OCI-LY1 (cell line): Measurements from ENCODE around the gene BOLA1.

ENCODE experiments used
- H2AFZ ChIP-seq: fragments of 200-600 bp; sonication (generic), shearing (Covaris generic); 2 replicates; pipeline ENCODE4 v1.6.0; 2014; ENCODE audit warnings: antibody characterized with exemption, mild to moderate bottlenecking, low read length
- H3F3A ChIP-seq: fragments of 200-600 bp; sonication (generic), shearing (Covaris generic); 2 replicates; pipeline ENCODE4 v1.6.0; 2014; ENCODE audit warnings: mild to moderate bottlenecking, antibody characterized with exemption, low read length, moderate library complexity; ENCODE audit not compliant: insufficient read depth
- H3K27ac ChIP-seq: fragments of 200-600 bp; sonication (generic); 2 replicates; pipeline ENCODE4 v1.5.1; 2014; ENCODE audit warnings: low read length, mixed run types, mild to moderate bottlenecking, low read depth; ENCODE audit not compliant: poor library complexity, severe bottlenecking
- H3K27me3 ChIP-seq: fragments of 200-600 bp; sonication (generic); 2 replicates; pipeline ENCODE4 v1.6.0; 2014; ENCODE audit warnings: antibody characterized with exemption, mild to moderate bottlenecking, low read length, moderate library complexity; ENCODE audit not compliant: insufficient read depth
- H3K36me3 ChIP-seq: fragments of 200-600 bp; sonication (generic); 2 replicates; pipeline ENCODE4 v1.6.1; 2014; ENCODE audit warnings: mild to moderate bottlenecking, antibody characterized with exemption, low read length, moderate library complexity, mixed read lengths; ENCODE audit not compliant: insufficient read depth
- H3K4me1 ChIP-seq: fragments of 200-600 bp; sonication (generic); 2 replicates; pipeline ENCODE4 v1.5.1; 2014; ENCODE audit warnings: mild to moderate bottlenecking, low read length, moderate library complexity; ENCODE audit not compliant: insufficient read depth, severe bottlenecking
- H3K4me2 ChIP-seq: fragments of 200-600 bp; sonication (generic), shearing (Covaris generic); 2 replicates; pipeline ENCODE4 v1.6.1; 2014; ENCODE audit warnings: low read length
- H3K4me3 ChIP-seq: fragments of 200-600 bp; sonication (generic); 2 replicates; pipeline ENCODE4 v1.5.1; 2014; ENCODE audit warnings: low read length, low read depth, mild to moderate bottlenecking, mixed read lengths; ENCODE audit not compliant: poor library complexity, severe bottlenecking
- H3K79me2 ChIP-seq: fragments of 200-600 bp; shearing (Covaris generic); 2 replicates; pipeline ENCODE4 v1.6.1; 2016; ENCODE audit warnings: mixed run types, low read length, mixed read lengths; ENCODE audit not compliant: insufficient read depth
- H3K9ac ChIP-seq: fragments of 200-600 bp; sonication (generic), shearing (Covaris generic); 2 replicates; pipeline ENCODE4 v1.6.1; 2014; ENCODE audit warnings: mild to moderate bottlenecking, low read length, mixed read lengths
- H3K9me2 ChIP-seq: fragments of 200-600 bp; sonication (generic), shearing (Covaris generic); 2 replicates; pipeline ENCODE4 v1.6.1; 2014; ENCODE audit warnings: low read depth, mild to moderate bottlenecking, low read length, mixed read lengths
- H3K9me3 ChIP-seq: fragments of 200-600 bp; shearing (Covaris generic); 2 replicates; pipeline ENCODE4 v1.6.1; 2014; ENCODE audit warnings: low read length, mixed read lengths
- H4K20me1 ChIP-seq: fragments of 200-600 bp; sonication (generic), shearing (Covaris generic); 2 replicates; pipeline ENCODE4 v1.6.0; 2016; ENCODE audit warnings: mild to moderate bottlenecking, low read length; ENCODE audit not compliant: insufficient read depth
- EZH2 ChIP-seq: fragments of 200-600 bp; sonication (generic), shearing (Covaris generic); IDR thresholded peaks from 2 replicates; pipeline ENCODE4 v1.8.0; 2017; ENCODE audit warnings: borderline replicate concordance, mixed run types, mild to moderate bottlenecking, antibody characterized with exemption, low read length, moderate library complexity, mixed read lengths
- TF ChIP-seq, protein P1 (sequence below): fragments of 200-600 bp; sonication (generic), shearing (Covaris generic); IDR thresholded peaks from 2 replicates; pipeline ENCODE4 v1.5.1; 2017; ENCODE audit warnings: mild to moderate bottlenecking, antibody characterized with exemption, low read length, moderate library complexity, mixed read lengths

The BOLA1 gene

GRCh38 chr1:149927563-149928400 is 28.4 kb downstream of the BOLA1 start, which contains the start of gene SF3B4:
Gene SF3B4, minus strand, starts transcription at chr1:149927803. Its CDS starts 44 bp downstream, at chr1:149927759.
- peaks cover 23% of the 10 kb centered on the region for H3K4me1 ChIP-seq
- H3K9me3 ChIP-seq, result no peaks in the 10 kb centered on the region
- H4K20me1 ChIP-seq, result no peaks in the 10 kb centered on the region
- H3K27me3 ChIP-seq, result no peaks in the 10 kb centered on the region
- peak within 1 kb of the TSS; percentile 81 for H3K4me2 ChIP-seq
- H3K9ac ChIP-seq, result peak within 1 kb of the TSS; percentile 86
- no peak for TF ChIP-seq EZH2
- TF ChIP-seq, protein P1, sequence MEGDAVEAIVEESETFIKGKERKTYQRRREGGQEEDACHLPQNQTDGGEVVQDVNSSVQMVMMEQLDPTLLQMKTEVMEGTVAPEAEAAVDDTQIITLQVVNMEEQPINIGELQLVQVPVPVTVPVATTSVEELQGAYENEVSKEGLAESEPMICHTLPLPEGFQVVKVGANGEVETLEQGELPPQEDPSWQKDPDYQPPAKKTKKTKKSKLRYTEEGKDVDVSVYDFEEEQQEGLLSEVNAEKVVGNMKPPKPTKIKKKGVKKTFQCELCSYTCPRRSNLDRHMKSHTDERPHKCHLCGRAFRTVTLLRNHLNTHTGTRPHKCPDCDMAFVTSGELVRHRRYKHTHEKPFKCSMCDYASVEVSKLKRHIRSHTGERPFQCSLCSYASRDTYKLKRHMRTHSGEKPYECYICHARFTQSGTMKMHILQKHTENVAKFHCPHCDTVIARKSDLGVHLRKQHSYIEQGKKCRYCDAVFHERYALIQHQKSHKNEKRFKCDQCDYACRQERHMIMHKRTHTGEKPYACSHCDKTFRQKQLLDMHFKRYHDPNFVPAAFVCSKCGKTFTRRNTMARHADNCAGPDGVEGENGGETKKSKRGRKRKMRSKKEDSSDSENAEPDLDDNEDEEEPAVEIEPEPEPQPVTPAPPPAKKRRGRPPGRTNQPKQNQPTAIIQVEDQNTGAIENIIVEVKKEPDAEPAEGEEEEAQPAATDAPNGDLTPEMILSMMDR, result no peak
- H3F3A ChIP-seq, result no peaks in the 10 kb centered on the region
- H2AFZ ChIP-seq, result no peak within 1 kb of the TSS
- no peaks in the 10 kb centered on the region for H3K9me2 ChIP-seq
- H3K4me3 ChIP-seq, result peak within 1 kb of the TSS; percentile 89
- H3K27ac ChIP-seq, result peak within 1 kb of the TSS; percentile 83
- H3K79me2 ChIP-seq, result peaks cover 8% of the 10 kb centered on the region
- peaks cover 42% of the 10 kb centered on the region for H3K36me3 ChIP-seq

GRCh38 chr1:149928401-149928724 is 29.0 kb downstream of the BOLA1 start:
- Histone ChIP-seq H3K4me1 (peaks cover 23% of the 10 kb centered on the region), H3K4me3 (peak overlapping the region; percentile 89), H3F3A (no peaks in the 10 kb centered on the region), H3K9me2 (no peaks in the 10 kb centered on the region), H3K4me2 (peak overlapping the region; percentile 81), H3K36me3 (peaks cover 36% of the 10 kb centered on the region), H4K20me1 (no peaks in the 10 kb centered on the region), H3K9me3 (no peaks in the 10 kb centered on the region), H2AFZ (no peak overlapping the region), H3K27ac (peak overlapping the region; percentile 83), H3K9ac (peak overlapping the region; percentile 86), H3K27me3 (no peaks in the 10 kb centered on the region), H3K79me2 (peaks cover 8% of the 10 kb centered on the region)
- TF ChIP-seq EZH2, result no peak
- TF ChIP-seq, protein P1, result no peak

DNA sequence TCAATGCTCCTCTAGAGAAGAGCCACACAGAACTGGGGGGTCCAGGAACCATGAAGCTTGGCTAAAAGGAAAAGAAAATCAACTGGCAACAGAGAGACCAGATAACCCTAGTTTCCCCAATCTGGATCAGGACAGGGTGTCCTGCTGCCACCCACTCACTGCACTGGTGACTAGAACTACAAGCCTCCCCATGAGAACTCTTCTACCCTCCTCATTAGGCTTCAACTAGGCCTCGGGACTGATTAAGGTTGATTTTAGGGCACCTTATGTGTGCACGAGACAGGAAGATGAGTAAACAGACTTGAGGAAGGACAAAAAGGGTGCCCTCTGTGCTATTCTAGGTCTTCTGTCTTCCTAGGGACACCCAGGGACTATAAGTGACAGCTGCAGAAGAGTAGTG is 30.5 kb downstream of the BOLA1 start:
- no peak overlapping the region for H3K9ac ChIP-seq
- no peak overlapping the region for H3K4me3 ChIP-seq
- peaks cover 23% of the 10 kb centered on the region for H3K4me1 ChIP-seq
- TF ChIP-seq, protein P1, result no peak
- peaks cover 8% of the 10 kb centered on the region for H3K79me2 ChIP-seq
- H3K4me2 ChIP-seq, result no peak overlapping the region
- H2AFZ ChIP-seq, result no peak overlapping the region
- H3K9me2 ChIP-seq, result no peaks in the 10 kb centered on the region
- no peaks in the 10 kb centered on the region for H3K9me3 ChIP-seq
- no peaks in the 10 kb centered on the region for H4K20me1 ChIP-seq
- no peak overlapping the region for H3K27ac ChIP-seq
- no peaks in the 10 kb centered on the region; the same call in 1 of the 2 replicates for H3K27me3 ChIP-seq
- peaks cover 21% of the 10 kb centered on the region for H3K36me3 ChIP-seq
- H3F3A ChIP-seq, result no peaks in the 10 kb centered on the region
